Measurements from ENCODE around the gene HELT. TPM values are rescaled to one million over a fixed set of nuclear protein-coding genes. Genes with fewer than 3 reads are reported as not detected.

HELT gene
- total RNA-seq, 1 experiment from 2014 or later: 0.28 TPM

GRCh38 chr4:185003596-185004351, 14.5 kb upstream of the HELT start:
- no peak overlapping the region for H3K4me3 Mint-ChIP-seq
- ATAC-seq (no peak), DNase-seq (ENCODE audit: low spot score) (no peak)
- H3K27me3 Mint-ChIP-seq (ENCODE audit: low read depth): peaks cover 41% of the 10 kb centered on the region
- CTCF ChIA-PET: no interaction called here
- no peak overlapping the region for H3K27ac Mint-ChIP-seq
- TF ChIP-seq ZNF671 (CRISPR knock-in tag; IDR thresholded peaks at IDR 0.05) (no peak), PRRX2 (CRISPR knock-in tag; IDR thresholded peaks at IDR 0.05) (no peak), MAX (CRISPR knock-in tag; IDR thresholded peaks at IDR 0.05) (no peak), ZNF263 (CRISPR knock-in tag; IDR thresholded peaks at IDR 0.05; ENCODE audit: low read depth) (no peak), ZNF425 (CRISPR knock-in tag; conservative IDR thresholded peaks at IDR 0.05) (no peak), HMGA2 (CRISPR knock-in tag; IDR thresholded peaks at IDR 0.05) (no peak), ZSCAN18 (CRISPR knock-in tag; IDR thresholded peaks at IDR 0.05) (no peak), NFYB (CRISPR knock-in tag; conservative IDR thresholded peaks at IDR 0.05; ENCODE audit: low read depth) (no peak), TEAD4 (CRISPR knock-in tag; IDR thresholded peaks at IDR 0.05) (no peak), USF1 (CRISPR knock-in tag; IDR thresholded peaks at IDR 0.05) (no peak), CDX4 (CRISPR knock-in tag; IDR thresholded peaks at IDR 0.05; ENCODE audit: borderline replicate concordance) (no peak), ZNF512 (CRISPR knock-in tag; IDR thresholded peaks at IDR 0.05; ENCODE audit: borderline replicate concordance) (no peak), ETV6 (CRISPR knock-in tag; IDR thresholded peaks at IDR 0.05) (no peak), NR1H2 (CRISPR knock-in tag; IDR thresholded peaks at IDR 0.05) (no peak), EMX1 (CRISPR knock-in tag; IDR thresholded peaks at IDR 0.05) (no peak), E2F5 (CRISPR knock-in tag; IDR thresholded peaks at IDR 0.05) (no peak), ELF4 (CRISPR knock-in tag; IDR thresholded peaks at IDR 0.05; ENCODE audit: low read depth) (no peak), ATF3 (CRISPR knock-in tag; conservative IDR thresholded peaks at IDR 0.05) (no peak), TEAD1 (CRISPR knock-in tag; IDR thresholded peaks at IDR 0.05) (no peak)
- POLR2A ChIA-PET: no interaction called here
- H3K9me3 Mint-ChIP-seq: peaks cover 4% of the 10 kb centered on the region
- H3K36me3 Mint-ChIP-seq: no peaks in the 10 kb centered on the region
- peaks cover 18% of the 10 kb centered on the region for H3K4me1 Mint-ChIP-seq
